ENCODE data around the gene EXOC1L.

- TF ChIP-seq, protein P1, sequence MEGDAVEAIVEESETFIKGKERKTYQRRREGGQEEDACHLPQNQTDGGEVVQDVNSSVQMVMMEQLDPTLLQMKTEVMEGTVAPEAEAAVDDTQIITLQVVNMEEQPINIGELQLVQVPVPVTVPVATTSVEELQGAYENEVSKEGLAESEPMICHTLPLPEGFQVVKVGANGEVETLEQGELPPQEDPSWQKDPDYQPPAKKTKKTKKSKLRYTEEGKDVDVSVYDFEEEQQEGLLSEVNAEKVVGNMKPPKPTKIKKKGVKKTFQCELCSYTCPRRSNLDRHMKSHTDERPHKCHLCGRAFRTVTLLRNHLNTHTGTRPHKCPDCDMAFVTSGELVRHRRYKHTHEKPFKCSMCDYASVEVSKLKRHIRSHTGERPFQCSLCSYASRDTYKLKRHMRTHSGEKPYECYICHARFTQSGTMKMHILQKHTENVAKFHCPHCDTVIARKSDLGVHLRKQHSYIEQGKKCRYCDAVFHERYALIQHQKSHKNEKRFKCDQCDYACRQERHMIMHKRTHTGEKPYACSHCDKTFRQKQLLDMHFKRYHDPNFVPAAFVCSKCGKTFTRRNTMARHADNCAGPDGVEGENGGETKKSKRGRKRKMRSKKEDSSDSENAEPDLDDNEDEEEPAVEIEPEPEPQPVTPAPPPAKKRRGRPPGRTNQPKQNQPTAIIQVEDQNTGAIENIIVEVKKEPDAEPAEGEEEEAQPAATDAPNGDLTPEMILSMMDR (conservative IDR thresholded peaks at IDR 0.05 in 1 of 2, IDR thresholded peaks at IDR 0.05 in 1 of 2; ENCODE audit: extremely low read depth in 1 of 2, insufficient read depth in 1 of 2, low read depth in 1 of 2, low read length in 2 of 2), result no peak
- TF ChIP-seq EZH2 (IDR thresholded peaks at IDR 0.05; ENCODE audit: borderline replicate concordance, low read length), result no peak
Observed at GRCh38 chr4:55817691-55818090, 1.9 kb upstream of the EXOC1L start.
